Islet precursor cell (in vitro differentiated cells): ENCODE results near the gene LARGE2.

Experiments used
- DNase-seq: peaks from one replicate; pipeline ENCODE4 v3.0.0-alpha.2; 2018

LARGE2 gene

DNA sequence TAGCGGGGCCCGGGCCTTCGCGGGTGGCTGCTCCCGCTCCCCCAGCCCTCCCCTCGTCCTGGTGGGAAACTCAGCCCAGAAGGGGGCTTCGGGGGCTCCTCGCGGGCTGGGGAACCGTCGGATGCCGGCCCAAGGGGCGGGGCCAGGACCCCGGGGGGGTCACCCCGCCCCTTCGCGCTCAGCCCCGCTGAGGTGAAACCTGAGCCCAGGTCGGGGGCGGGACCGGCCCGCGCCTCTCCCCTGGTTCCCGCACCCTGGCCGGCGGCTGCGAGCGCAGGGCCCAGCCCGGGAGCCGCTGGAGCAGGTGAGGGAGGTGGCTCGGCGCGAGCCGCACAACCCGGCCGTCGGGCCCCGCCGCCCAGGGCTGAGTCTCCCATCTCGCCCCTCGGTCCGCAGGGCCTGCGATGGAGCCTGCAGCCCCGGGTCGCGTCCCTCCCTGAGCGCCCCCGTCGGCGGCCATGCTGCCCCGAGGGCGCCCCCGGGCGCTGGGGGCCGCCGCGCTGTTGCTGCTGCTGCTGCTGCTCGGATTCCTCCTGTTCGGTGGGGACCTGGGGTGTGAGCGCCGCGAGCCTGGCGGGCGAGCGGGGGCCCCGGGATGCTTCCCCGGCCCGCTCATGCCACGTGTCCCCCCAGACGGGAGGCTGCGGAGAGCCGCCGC is at the start of gene LARGE2:
TSS of gene LARGE2 (plus strand) at position 232 of the 658 bp plus-strand sequence. CDS start at position 459, 227 bp downstream.
- peak; percentile 85 for DNase-seq

GRCh38 chr11:45876401-45876800 is 46.1 kb upstream of the LARGE2 start:
- no peak for DNase-seq

DNA sequence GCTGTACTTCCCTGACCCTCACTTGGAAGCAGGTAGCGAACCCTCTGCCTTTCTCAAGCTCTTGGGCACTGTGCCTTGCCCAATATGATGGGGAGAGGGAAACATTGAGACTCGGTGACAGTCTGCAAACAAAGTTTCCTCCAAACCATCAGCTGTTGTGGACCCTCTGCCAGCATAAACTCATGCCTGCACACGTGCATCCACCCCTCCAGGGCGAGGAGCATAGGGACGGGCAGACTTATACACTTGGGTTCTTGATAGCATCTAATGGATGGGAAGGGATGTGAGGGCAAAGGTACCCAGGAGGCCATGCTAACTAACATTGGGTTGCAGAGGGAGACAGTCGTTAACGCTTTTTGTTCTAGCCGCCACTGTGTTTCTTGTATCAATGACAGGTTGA is 45.2 kb upstream of the LARGE2 start:
- no peak for DNase-seq

- no peak for DNase-seq
These were observed 44.6 kb upstream of the LARGE2 start for GRCh38 chr11:45877845-45878244.

DNA sequence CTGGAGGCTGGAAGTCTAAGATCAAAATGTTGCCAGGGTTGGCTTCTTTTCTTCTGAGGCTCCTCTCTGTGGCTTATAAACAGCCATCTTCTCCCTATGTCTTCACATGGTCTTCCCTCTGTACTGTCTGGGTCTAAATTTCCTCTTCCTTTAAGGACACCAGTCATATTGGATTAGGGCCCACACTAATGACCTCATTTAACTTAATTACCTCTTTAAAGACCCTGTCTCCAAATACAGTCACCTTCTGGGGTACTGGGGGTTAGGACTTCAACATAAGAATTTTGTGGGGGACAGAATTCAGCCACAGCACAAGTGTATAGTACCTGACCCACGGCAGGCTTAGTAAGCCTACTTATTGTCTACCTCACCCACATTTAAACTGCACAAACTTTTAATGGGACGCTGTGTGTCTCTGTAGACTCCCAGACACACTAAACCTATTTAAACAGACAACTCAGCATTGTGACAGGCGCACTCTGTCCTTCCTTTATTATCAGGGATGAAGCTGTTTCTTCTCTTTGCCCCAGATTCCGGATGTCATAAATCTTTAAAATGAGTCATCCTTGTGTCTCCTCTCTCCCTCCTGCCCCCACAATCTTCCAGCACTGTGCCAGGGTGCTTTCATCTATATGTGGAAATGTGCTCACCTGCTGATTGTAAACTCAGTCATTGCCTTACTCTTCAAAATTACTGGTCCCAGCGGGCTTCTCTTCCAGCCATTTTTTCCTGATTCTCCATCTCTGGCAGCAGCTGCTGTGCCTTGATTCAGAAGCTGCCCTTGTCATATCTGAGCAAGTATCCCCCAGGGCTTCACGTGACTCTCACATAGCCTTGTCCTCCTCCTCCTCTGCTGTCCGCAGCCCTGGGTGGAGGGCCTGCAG is 42.4 kb upstream of the LARGE2 start:
- no peak for DNase-seq

DNA sequence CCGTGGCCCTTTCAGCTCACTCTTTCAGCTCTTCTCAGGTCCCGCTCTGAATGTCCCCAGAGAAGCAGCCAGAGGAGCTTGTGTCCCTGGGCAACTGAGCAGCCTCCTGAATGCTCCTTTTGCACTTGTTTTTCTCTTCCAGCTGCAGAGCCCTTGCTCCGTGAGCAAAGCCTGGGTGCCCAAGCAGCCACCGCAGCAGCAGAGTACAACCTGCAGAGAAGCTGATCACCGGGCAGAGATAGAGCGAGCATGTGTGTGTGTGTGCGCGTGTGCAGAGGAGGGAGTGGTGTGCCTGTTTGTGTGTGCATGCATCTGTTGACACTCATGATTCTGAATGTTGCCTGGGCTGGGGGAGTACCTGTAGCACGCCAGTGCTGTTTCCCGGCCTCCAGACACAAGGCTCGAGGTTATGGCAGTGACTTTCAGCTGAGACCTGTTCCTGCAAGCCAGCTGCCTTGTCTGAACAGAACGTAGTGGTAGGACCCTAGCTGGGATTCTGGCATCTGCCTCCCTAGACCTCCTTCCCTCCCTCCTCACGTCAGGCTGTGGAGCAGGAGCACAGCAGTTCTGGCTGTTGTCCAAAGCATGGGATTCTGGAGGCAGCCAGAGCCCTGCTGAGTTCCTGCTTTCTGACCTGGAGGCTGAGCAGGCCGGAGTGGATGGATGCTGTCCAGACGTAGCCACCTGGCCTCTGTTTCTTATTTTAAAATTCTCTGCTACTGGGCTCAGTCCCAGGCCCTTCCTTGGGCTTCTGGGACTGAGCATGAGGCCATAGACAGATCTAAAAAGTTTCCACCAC is 41.5 kb upstream of the LARGE2 start:
- DNase-seq = no peak

DNA sequence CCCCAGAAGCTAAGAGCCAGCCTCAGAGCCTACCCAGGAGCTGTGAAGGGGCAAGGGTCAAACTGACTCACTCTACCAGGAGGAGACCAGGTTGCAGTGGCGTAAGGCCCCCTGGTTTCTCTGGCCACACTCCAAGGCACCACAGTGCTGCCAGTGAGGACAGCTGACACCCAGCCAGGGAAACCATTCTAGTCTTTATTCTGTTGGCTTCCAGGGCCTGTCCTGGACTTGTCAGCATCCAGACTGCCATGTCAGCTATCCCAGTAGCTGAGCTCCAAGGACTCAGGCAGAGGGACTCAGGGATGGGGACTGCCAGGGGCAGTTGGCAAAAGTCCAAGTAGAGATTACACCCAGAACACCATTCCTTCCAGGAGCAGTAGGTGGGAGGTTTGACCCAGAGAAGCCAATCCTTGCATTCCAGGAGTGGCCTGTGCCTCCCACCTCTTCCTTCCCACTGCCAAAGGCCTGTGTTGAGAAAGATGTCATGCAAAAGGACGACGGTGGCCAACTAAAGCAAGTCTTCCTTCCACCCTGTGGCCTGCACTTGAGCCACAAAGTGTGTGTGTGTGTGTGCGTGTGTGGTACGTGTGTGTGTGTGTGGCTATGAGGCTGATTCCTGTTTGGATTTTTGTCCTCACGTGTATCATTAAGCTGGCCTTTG is 40.6 kb upstream of the LARGE2 start:
- no peak for DNase-seq

DNA sequence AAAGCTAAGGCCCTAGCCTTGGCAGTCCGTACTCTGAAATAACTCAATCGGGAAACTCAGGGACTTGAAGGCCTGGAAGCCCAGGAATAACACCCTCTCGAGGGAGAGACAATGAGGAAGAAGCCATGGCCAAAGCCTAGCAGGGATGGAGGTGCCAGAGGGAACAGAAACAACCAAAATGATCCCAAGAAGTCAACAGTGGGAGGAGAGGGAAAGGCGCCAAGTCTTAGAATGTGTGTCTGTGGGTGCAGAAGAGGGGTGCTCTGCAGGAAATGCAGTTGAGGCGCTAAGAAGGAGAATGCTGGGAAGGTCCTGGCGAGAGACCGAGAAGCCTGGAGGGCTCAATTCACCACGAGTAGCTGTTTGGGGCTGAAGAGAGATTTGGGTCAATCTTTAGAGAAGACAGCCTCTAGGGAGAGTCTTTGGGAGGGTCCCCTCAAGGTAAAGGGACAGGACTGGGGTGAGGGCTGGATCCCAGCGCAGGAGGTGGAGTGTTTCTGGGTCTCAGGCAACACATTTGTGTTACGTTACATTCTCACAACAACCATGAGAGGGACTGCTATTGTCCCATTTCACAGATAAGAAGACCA is 37.8 kb upstream of the LARGE2 start:
- no peak for DNase-seq

DNA sequence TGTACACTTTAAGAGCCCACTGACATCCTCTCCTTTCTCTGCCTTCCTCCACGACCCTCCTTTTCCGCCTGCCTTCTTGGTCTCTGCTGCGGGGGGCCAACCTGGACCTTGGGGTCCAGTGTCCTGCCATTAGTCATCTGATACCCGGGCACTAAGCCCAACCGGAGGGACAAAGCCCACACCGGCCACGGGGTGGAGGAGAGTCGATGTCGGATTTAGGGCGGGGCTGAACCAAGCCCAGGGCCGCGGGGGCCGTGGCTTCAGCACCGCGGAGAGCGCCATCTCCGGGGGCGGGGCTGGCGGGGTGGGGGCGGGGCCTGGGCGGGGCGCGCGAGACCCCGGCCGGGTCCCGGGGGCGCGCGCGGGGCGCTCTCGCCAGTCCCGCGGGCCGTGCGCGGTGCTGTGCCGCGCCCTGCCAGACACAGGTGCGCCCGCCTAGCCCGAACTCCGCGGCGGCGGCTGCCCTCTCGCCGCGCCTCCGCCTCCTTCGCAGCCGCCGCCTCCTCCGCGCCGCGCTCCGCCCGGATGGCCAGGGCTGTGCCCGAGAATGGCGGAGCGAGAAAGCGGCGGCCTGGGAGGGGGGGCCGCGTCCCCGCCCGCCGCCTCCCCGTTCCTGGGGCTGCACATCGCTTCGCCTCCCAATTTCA is 37.1 kb upstream of the LARGE2 start, which contains the start of gene MAPK8IP1:
TSS of gene MAPK8IP1 (plus strand) at position 378 of the 647 bp plus-strand sequence. CDS start at position 548, 170 bp downstream.
- peak; percentile 80 for DNase-seq

DNA sequence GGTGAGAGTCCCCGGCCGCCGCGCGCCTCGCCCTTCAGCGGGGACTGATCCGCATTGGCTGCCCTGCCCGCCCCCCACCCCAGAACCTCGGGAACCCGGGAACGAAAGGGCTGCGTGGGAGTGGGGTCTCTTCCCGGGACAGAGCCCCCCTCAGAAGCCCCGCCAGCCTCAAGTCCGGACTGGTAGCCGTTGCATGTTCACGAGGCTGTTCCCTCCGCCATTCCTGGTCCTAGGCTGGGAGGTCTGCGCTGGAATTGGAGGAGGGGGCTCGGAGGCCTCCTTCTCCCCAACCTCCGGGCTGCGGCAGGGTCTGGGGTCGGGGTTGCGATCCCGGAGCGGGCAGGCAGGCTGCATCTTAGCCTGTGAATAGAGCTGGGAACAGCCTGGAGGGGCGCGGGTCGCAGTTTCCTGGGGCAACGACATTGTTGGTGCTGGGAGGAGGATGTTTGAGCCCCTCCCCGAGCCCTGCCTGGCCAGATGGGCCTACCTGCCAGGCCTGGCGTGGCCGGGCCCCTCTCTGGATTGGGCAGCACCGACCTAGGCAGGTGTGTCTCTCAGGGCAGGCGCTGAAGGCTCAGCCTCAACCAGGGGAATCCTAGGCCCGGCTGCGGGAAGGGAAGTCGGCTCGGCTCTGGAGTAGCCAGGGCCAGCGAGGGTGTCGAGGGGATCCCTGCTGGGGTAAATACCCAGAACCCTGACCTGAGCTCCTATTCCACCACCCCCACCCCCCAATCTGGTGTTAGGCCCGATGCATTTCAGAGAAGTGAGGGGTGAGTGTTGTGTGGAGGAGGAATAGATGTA is 36.3 kb upstream of the LARGE2 start:
- no peak for DNase-seq

DNA sequence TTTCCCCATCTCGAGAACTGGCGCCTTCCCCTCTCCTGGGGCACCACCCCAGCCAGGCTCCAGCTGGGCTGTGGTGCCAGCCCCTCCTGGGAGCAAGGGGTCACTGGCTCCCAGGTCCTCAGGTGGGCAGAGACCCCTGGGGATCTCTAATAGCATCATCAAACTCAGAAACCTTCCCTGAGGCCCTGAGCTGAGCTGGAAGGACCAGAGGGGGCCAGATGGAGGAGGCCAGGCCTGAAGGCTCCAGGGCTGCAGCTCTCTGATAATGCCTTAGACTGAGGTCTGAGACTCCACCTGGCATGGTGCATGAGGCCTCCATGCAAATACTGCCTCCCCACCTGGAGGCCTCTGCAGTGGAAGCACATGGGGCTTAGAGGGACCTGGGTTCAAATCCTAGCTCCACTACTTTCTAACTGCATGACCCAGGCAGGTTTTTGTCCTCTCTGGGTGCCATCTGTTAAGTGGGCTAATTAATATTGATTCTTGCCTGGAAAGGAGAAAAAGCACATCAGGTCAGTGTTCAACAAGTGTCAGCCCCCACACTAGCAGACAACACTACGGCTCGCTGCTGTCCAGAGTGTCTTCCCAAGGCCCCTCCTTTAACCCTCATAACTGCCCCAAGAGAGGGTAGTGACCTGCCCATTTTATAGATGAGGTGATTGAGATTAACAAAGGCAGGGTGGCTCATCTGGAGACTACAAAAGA is 35.5 kb upstream of the LARGE2 start:
- DNase-seq = no peak

GRCh38 chr11:45887587-45887986 is 34.9 kb upstream of the LARGE2 start:
- DNase-seq = no peak

DNA sequence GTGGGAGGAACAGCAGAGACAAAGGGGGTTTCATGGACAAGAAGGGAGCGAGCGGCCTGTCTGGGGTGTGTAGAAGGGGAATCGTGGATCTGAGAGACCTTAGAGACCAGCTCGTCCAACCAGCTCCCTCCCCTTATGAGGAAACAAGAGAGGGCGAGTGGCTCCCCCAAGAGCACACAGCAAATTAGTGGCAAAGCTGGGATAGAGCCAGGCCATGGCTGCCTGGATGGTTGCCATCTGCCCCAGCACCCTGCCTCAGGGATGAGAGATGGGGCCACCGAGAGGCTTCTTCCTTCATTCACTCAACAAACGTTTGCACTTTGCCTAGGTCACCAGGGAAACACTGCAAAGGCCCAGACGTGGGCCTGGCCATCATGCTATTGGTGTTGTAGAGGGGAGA is 32.9 kb upstream of the LARGE2 start:
- DNase-seq = no peak

- no peak for DNase-seq
These were observed 32.5 kb upstream of the LARGE2 start for GRCh38 chr11:45889966-45890365.

DNA sequence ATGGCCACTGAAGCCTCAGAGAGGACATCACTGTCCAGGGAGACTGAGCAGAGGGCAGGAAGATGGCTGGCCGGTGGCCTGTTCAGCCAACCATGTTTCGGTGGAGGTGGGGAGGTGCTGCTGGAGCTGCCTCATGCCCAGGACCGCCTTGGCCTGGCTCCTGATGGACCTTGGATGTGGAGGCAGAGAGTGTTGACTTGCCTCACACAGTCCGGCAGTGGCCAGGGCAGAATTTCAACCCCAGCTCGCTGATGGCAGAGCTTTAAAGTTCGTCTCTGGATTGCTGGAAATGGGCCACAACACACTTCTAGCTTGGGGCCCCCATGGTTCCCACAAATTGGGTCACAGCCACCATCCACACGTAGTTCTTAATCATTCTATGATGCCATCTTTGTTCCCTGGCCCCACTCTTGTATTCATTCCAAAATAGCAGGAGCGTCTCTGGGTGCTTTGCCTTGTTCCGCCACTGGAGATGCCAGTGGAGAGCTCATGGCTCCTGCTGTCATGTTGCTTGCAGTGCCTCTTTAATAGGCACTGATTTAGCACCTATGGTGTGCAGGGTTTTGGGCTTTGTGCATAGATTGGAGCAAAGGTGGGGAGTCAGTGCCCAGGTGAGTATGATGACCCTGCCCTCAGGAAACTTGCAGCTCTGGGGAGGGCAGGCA is 31.4 kb upstream of the LARGE2 start:
- no peak for DNase-seq

DNA sequence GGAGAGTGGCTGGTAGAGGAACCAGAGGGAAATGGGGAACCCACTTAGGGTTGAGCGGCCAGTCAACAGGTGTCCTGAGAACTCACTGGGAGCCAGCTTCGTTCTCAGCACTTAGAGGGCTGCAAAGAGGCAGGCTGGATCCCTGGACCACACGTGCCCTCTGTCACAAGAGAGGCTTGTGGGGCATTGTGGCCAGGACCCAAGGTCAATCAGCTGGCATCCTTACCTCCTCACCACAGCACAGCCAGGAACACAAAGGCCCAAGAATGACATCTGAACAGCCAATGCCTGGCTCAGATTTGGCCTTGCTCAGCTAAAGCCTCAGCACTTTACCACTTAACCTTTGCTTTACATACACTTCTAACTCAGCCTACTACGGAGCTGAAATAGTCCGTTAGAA is 29.6 kb upstream of the LARGE2 start:
- DNase-seq = no peak

- no peak for DNase-seq
These were observed 27.8 kb upstream of the LARGE2 start for GRCh38 chr11:45894555-45895247.

GRCh38 chr11:45895553-45896259 is 26.8 kb upstream of the LARGE2 start:
- DNase-seq = no peak
